ENCODE data around the gene MTG2.

Gene MTG2

DNA sequence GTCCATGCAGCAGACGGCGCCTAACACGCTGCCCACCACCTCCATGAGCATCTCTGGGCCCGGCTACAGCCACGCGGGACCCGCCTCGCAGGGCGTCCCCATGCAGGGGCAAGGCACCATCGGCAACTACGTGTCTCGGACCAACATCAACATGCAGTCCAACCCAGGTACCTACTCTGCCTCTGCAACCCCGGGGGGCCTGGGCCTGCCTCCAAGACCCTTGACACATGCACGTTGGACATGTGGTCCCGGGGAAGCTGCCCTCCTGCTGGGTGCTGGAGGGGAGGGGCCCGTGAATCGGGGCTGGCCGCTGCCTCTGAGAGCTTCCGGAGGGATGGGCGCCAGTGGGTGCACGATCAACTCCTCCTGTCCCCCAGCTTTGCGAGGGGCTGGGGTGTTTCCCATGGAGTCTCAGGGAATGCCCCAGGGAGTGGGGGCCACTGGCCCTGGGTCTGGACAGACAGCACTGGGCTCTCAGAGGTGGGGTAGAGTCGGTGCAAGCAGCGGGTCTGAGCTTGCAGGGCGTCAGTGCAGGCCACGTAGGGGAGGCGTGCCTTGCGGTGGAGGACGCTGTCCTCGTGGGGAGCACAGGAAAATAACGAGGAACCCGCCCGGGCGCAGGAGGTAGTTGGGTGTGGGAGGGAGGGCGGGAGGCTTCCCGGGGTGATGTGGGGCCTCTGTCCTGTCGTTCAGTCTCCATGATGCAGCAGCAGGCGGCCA, 19.9 kb upstream of the MTG2 start:
- no peak for DNase-seq (ENCODE audit: low read depth)

GRCh38 chr20:62163485-62163865, 19.4 kb upstream of the MTG2 start:
- DNase-seq (ENCODE audit: low read depth): no peak

DNA sequence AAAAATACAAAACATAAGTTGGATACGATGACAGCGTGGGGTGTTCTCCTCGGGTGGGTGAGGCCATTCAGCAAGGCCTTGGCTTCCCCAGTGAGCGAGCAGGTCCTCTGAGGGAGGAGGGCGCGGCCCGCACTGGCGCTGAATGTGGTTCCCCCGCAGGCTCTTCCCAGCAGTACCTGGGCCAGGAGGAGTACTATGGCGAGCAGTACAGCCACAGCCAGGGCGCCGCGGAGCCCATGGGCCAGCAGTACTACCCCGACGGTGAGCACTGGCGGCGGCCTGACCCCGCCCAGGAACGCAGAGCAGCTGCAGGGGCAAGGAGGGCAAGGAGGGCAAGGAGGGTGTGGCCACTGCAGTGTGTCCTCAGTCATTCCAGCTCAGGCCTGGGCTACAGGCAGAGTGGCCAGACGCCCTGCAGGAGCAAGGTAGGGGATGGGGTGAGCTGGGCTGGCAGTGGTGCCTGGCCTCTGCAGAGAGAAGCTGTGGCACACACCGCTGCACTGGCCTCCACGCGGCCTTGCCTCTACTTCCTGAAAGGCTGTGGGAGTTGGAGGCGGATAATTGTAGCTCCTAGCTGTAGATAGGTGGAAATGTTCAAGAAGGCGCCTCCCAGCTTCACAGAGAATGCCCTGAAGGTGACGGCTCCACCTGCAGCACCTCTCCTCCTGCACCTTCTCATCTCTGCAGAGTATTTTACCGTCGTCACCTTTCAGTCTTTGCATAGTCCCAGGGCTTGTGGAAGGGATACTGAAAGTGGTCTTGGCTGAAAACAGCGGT, 18.7 kb upstream of the MTG2 start:
- no peak for DNase-seq (ENCODE audit: low read depth)

DNA sequence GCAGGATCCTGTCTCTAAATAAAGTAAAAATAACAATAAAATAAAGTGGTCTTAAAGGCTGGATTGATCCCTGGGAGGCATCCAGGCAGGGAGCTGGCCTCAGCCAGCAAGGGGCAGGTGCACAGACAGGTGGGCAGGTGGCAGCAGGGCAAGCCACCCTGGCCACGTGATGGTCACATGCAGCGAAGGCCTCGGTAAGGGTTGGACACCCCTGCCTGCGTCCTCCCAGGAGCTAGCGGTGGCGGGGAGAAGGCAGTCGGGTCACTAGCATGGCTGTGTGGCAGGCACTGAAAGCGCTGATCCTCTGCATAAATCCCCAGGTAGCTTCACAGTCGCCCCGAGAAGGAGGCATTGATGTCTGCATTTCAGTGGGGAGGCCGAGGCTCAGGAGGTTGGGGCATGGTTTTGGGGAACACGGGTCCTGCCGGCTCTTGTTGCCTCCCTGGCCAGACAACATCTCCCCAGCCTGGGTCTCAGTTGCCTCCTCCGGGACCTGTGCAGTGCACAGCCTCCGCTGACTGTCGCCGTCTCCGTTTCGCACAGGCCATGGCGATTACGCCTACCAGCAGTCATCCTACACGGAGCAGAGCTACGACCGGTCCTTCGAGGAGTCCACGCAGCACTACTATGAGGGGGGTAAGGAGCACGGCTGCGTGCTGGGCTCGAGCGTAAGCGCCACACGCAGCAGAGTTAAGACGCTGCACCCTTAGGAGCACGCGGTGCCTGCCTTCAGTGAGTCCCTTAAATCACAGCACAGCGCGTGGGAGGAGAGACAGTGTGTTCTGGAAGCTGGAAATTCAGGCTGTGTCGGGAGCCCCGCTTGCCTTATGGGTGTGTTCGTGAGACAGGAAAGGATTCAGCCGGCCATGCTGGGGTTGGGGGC, 17.7 kb upstream of the MTG2 start:
- DNase-seq (ENCODE audit: low read depth): no peak

- no peak for DNase-seq (ENCODE audit: low read depth)
These were observed 16.9 kb upstream of the MTG2 start for GRCh38 chr20:62165762-62166399.

DNA sequence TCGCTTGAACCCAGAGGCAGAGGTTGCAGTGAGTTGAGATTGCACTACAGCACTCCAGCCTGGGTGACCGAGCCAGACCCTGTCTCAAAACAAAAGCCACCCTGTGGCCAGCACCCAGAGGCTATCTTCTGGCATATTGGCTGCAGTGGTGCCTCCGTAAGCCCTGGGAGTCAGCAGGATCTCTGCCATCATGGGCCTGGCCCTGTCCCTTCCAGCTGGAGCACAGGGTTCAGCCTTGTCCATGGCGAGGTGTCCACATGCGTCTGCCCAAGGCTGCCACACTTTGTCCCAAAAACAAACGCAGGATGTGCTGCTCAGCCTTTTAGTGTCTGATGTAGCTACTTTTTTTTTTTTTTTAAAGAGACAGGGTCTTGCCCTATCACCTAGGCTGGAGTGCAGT, 15.4 kb upstream of the MTG2 start:
- DNase-seq (ENCODE audit: low read depth): no peak

- DNase-seq (ENCODE audit: low read depth): no peak
These were observed 14.8 kb upstream of the MTG2 start for GRCh38 chr20:62168061-62168460.

DNA sequence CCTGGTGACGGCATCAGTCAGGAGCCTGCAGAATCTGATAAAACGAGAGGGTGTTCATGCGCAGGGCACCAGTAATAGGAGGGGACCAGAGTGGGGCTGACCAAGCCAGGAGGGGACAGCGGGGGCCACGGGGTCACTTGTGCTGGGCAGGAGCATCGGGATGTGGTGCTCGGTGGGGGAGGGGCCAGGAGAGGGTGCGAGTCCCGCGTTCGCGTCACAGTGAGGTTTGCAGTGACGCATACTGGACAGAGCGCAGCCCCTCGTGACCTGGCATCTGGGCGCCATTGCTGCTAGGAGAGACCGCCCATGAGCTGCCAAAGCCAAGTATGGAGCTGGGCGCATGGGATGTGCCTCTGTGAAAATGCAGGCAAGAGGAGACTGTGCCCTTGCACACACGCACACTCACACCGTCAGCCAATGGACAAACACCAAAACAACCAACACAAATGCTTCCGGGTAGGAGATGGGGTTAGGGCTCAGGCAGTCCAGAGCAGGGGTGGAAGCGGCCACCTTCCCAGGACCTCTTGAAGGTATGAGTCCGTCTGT, 13.9 kb upstream of the MTG2 start:
- no peak for DNase-seq (ENCODE audit: low read depth)

DNA sequence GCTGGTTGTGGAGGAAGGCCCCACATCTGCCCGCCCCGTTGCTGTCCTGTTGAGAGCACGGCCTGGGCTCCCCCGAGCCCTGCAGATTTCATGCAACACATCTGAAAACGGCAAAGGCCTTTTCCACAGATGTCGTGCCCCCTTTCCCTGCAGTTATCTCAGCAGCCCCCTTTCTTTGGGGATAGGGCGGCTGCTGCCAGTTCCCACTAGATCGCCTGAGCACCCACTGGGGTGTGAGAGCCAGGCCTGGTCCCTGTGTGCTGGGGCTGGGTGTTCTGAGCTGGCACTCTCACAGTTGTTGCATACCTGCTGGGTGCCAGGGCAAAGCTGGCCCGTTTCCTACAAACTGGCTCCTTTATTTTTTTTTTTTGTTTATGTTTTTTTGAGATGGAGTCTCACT, 12.3 kb upstream of the MTG2 start:
- DNase-seq (ENCODE audit: low read depth): no peak

GRCh38 chr20:62171245-62171644, 11.6 kb upstream of the MTG2 start:
- no peak for DNase-seq (ENCODE audit: low read depth)

GRCh38 chr20:62172666-62173065, 10.2 kb upstream of the MTG2 start:
- DNase-seq (ENCODE audit: low read depth): no peak

GRCh38 chr20:62174021-62174804, 8.6 kb upstream of the MTG2 start:
- no peak for DNase-seq (ENCODE audit: low read depth)

DNA sequence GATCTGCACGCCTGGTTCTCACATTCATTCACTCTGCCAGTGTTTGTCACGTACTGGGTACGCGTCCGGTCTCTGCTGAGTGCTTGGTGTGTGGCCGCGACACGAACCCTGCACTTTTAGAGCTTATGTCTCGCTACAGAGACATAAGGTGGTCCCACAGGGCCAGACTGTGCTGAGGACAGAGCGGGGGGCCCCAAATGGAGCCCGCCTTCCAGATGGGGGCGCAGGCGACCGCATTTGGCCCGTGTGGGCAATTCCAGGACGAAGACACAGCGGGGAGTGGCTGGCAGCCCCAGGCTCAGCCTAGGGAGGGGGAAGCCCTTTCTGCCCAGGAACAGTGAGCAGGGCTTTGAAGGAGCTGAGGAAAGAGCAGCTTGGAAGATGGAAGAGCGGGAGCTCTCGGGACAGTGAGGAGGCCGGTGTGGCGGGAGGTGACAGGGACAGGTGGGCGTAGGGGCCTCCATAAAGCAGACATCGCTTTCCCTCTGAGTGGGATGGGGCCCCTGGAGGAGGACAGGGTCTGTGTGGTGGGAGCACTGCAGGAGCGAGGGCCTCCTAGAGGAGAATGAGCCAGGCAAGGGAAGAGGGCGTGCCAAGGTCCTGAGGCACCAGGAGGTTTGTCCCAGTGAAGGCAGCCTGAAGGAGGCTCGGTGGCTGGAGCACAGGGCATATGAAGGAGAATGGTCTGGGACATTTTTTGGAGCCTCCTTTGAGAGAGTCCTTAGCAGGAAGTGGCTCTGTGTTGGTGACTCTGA, 7.8 kb upstream of the MTG2 start:
- no peak for DNase-seq (ENCODE audit: low read depth)

GRCh38 chr20:62175711-62176110, 7.1 kb upstream of the MTG2 start:
- DNase-seq (ENCODE audit: low read depth): no peak

DNA sequence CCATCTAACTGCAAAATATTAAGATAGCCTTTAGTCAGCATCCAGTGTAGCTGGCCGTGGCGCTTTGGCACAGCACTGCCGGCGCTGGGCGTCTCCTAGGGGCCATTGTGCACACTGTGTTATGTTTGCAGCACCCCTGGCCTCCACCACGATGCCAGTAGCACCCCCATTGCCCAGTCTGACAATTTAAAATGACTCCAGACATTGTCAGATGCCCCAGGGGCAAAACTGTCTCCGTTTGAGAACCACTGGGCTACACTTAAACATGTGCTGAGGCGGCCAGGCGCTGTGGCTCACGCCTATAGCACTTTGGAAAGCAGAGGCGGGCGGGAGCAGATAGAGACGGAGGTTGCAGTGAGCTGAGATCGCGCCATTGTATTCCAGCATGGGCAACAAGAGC, 6.0 kb upstream of the MTG2 start:
- DNase-seq (ENCODE audit: low read depth): no peak

DNA sequence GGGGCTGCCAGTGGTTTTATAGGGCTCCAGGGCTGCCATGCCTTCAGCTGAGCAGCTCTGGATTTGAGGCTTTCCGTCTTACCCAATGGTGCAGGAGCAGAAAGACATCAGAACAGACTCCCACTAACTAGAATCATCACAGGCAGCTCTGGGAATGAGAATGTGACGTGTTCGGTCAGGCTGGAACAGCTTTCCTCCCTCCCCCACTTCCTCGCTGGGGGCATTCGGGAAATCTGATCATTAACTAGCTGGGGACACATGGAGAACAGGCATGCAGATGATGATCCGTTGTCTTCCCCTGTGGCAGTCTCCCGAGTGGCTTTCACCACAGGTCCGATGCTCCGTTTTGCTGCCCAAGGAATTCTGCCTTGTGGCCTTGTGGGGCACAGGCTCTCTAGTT, 5.5 kb upstream of the MTG2 start:
- no peak for DNase-seq (ENCODE audit: low read depth)

- DNase-seq (ENCODE audit: low read depth): no peak
These were observed 4.3 kb upstream of the MTG2 start for GRCh38 chr20:62178316-62179161.

DNA sequence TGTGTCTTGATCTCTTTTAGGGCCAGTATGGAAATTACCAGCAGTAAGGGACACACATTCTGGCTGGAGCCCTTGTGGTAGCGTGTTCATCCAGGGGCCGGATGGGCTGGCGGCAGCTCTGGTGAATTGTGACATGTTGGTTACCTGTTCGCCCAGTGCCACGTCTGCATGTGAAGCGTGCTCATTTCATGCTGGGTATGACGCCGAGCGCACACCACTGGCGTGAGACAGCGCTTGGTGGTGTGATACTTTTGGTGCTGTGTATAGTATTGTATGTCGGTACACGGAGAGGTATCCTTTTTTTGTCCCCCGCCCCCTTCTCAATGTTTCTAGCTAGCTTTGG, 3.7 kb upstream of the MTG2 start:
- no peak for DNase-seq (ENCODE audit: low read depth)

- DNase-seq (ENCODE audit: low read depth): no peak
These were observed 1.0 kb upstream of the MTG2 start for GRCh38 chr20:62181808-62182207.

All from EH (cell line).